B cell (primary cell): Measurements from ENCODE around the gene DPP4.

Source experiments
- EZH2 ChIP-seq: IDR thresholded peaks from 2 replicates; pipeline ENCODE4 v1.6.1; 2012; ENCODE audit warnings: borderline replicate concordance, low read depth, mild to moderate bottlenecking, moderate library complexity, low read length; ENCODE audit not compliant: insufficient read depth, poor library complexity, severe bottlenecking
- TF ChIP-seq, protein P1 (sequence below): fragments of 200-600 bp; IDR thresholded peaks from one replicate; pipeline ENCODE4 v1.8.0; 2022; ENCODE audit warnings: antibody characterized with exemption, mild to moderate bottlenecking

DNA sequence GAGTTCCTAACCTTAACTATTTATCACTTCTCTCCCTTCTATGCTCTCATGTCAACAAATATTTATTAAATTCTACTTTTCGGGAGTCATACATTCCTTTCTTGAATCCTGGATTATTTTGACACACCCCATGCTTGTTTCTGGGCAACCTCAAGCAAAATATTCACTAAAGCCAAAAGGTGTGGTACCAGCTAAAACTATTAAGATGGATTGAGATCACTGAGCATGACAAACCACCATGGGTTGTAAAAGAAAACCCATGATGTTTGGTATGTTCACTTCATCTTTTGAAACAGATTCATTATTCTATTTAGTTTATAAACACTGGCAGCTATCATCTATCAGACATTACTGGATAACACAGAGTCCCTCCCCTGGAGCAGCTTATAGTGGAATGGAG, 32.5 kb downstream of the DPP4 start:
- TF ChIP-seq, protein P1, sequence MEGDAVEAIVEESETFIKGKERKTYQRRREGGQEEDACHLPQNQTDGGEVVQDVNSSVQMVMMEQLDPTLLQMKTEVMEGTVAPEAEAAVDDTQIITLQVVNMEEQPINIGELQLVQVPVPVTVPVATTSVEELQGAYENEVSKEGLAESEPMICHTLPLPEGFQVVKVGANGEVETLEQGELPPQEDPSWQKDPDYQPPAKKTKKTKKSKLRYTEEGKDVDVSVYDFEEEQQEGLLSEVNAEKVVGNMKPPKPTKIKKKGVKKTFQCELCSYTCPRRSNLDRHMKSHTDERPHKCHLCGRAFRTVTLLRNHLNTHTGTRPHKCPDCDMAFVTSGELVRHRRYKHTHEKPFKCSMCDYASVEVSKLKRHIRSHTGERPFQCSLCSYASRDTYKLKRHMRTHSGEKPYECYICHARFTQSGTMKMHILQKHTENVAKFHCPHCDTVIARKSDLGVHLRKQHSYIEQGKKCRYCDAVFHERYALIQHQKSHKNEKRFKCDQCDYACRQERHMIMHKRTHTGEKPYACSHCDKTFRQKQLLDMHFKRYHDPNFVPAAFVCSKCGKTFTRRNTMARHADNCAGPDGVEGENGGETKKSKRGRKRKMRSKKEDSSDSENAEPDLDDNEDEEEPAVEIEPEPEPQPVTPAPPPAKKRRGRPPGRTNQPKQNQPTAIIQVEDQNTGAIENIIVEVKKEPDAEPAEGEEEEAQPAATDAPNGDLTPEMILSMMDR = no peak
- no peak for TF ChIP-seq EZH2
